Naive B cell (primary cell): Measurements from ENCODE around the gene PRR14. TPM values are rescaled to one million over a fixed set of nuclear protein-coding genes. Genes with fewer than 3 reads are reported as not detected.
"Not testable (repeated sequence)": the region's sequence is repeated elsewhere in the genome, so short reads cannot be mapped to it uniquely, and the experiment has no call there.

ENCODE experiments used
- ATAC-seq, 2 donors: fragments of 150-1000 bp; cut with Tn5 transposase; 2 replicates each; pipeline ENCODE4 v1.10.0; 2021; ENCODE audit warnings: low read depth in 2 of 2, mild to moderate bottlenecking in 2 of 2, moderate library complexity in 2 of 2
- DNase-seq: peaks from one replicate; pipeline ENCODE4 v3.0.0; 2022
- H3K27ac Mint-ChIP-seq, 6 donors: one replicate each; pipeline ENCODE4 v1.8.0; 2020 to 2022; ENCODE audit warnings: mild to moderate bottlenecking in 6 of 6, mixed read lengths in 6 of 6, moderate library complexity in 5 of 6, inconsistent platforms in 2 of 6
- H3K27me3 Mint-ChIP-seq, 3 donors: one replicate each; pipeline ENCODE4 v1.8.0; 2021 to 2022; ENCODE audit warnings: mixed read lengths in 3 of 3, mild to moderate bottlenecking in 1 of 3
- H3K36me3 Mint-ChIP-seq, 2 donors: one replicate each; pipeline ENCODE4 v1.8.0; 2020 to 2022; ENCODE audit warnings: mixed read lengths in 2 of 2, inconsistent platforms in 1 of 2, mild to moderate bottlenecking in 1 of 2
- H3K4me1 Mint-ChIP-seq, 3 donors: one replicate each; pipeline ENCODE4 v1.8.0; 2020 to 2022; ENCODE audit warnings: mixed read lengths in 3 of 3, inconsistent platforms in 1 of 3, mild to moderate bottlenecking in 1 of 3, moderate library complexity in 1 of 3
- H3K4me3 Mint-ChIP-seq, 8 donors: one replicate each; pipeline ENCODE4 v1.8.0; 2020 to 2022; ENCODE audit warnings: mild to moderate bottlenecking in 8 of 8, mixed read lengths in 8 of 8, moderate library complexity in 8 of 8, inconsistent platforms in 2 of 8
- H3K9me3 Mint-ChIP-seq, 7 donors: one replicate each; pipeline ENCODE4 v1.8.0; 2020 to 2022; ENCODE audit warnings: mixed read lengths in 7 of 7, mild to moderate bottlenecking in 5 of 7, inconsistent platforms in 2 of 7, moderate library complexity in 1 of 7
- polyA plus RNA-seq, 6 donors: library from polyadenylated mRNA; unstranded; fragments of 300-500 nt; fragmentation: Illumina TruSeq; gene quantifications; one replicate each; pipeline ENCODE4 v1.2.3, GENCODE V29; 2021; ENCODE audit warnings: low read depth in 6 of 6

The PRR14 gene
- polyA plus RNA-seq, 6 donors from 2014 or later = 11.6 to 40.9 (median 17.8) TPM

- ATAC-seq (peak; percentile 87 to 88), DNase-seq (no peak)
- Mint-ChIP-seq H3K9me3 (no peaks in the 10 kb centered on the region), H3K4me1 (peaks cover 32 to 35% (median 34%) of the 10 kb centered on the region in 3 donors), H3K27me3 (no peaks in the 10 kb centered on the region), H3K36me3 (no peaks in the 10 kb centered on the region), H3K4me3 (peak overlapping the region; percentile 92 to 99 (median 98)), H3K27ac (peak overlapping the region; percentile 99 to 100 (median 100))
Measured at GRCh38 chr16:30697264-30698138, 46.7 kb downstream of the PRR14 start.

GRCh38 chr16:30698139-30698815 is 47.5 kb downstream of the PRR14 start:
- peak; percentile 72 for ATAC-seq
- H3K4me1 Mint-ChIP-seq = peaks cover 29 to 34% (median 33%) of the 10 kb centered on the region in 3 donors

DNA sequence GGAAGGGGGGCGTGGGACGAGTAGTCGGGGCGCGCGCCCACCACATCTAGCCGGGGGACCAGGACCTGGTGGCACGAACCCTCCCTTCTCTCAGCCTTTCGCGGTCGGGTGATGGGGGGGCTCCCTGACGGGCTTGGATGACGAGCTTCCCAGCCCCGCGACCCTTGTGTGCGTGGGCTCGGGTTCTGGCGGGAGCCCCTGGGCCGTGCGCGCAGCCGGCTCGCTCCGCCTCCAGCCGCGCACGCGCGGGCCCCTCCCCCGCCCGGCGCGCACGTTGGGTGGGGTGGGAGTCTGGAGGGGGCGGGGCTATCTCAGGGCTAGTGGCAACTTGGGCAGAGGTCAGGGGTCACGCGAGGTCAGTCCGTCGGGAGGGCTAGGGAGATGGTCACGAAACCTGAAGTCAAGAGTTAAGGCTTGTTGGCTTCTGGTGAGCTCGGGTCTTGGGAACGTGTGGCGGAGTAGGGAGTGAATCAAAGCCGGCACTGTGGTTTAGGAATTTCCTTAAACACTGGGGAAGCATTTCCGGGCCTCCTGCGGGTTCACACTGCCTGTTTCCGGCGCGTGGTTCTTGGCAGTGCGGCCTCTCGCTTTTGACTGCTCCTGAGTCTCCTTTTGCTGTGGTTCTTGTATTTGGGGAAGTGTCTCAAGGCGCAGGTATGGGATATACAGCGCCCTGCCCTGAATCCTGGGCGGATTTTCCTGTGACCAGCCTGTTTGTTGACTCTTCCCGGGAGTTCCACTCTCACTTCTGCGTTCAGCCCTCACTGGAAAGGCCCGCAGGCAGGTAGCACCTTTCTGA is 48.3 kb downstream of the PRR14 start, which contains the start of gene SRCAP:
SRCAP (plus strand) TSS at position 356 of the 799 bp plus-strand sequence. CDS start 1,654 bp downstream, outside the sequence.
- Mint-ChIP-seq H3K27ac (peak within 1 kb of the TSS; percentile 99 to 100 (median 100)), H3K27me3 (no peaks in the 10 kb centered on the region), H3K4me1 (peaks cover 24 to 29% (median 25%) of the 10 kb centered on the region in 3 donors), H3K36me3 (no peaks in the 10 kb centered on the region), H3K9me3 (no peaks in the 10 kb centered on the region), H3K4me3 (peak within 1 kb of the TSS; percentile 92 to 99 (median 98))
- ATAC-seq = peak; percentile 11 to 15
- DNase-seq = peak; percentile 68

More at GRCh38 chr16:30698139-30698815, 47.5 kb downstream of the PRR14 start:
- peak overlapping the region; percentile 92 to 99 (median 98) for H3K4me3 Mint-ChIP-seq
- H3K27me3 Mint-ChIP-seq = no peaks in the 10 kb centered on the region
- H3K27ac Mint-ChIP-seq = peak overlapping the region; percentile 99 to 100 (median 100)
- no peaks in the 10 kb centered on the region for H3K9me3 Mint-ChIP-seq
- DNase-seq = peak; percentile 100
- no peaks in the 10 kb centered on the region for H3K36me3 Mint-ChIP-seq

DNA sequence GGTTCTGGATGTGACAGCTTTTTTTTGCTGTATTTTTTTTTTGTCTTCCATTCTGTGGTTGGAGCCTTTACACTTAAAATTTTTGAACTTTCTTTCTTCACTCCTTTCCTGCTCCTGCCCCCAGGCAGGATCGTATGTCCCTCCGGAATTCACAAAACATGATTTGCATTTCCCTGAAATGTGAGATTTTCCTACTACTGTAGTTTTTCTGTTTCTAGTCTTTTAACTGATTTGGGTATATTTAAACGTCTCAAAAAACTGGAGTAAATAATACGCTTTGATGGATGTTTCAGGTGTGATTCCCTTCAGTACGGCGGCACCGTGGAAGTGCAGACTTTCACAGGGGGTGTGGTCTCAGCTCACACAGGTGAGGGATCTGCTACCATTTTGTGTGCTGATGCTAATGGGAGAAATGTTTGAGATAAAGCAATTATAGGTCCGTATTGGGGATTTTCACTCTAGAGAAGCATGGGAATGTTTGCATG is 48.9 kb downstream of the PRR14 start:
- DNase-seq (no peak), ATAC-seq (no peak)
- H3K9me3 Mint-ChIP-seq = no peaks in the 10 kb centered on the region
- H3K4me1 Mint-ChIP-seq = peaks cover 24 to 28% (median 25%) of the 10 kb centered on the region in 3 donors
- no peaks in the 10 kb centered on the region for H3K27me3 Mint-ChIP-seq
- H3K27ac Mint-ChIP-seq = peak overlapping the region; percentile 97 to 100 (median 98)
- H3K36me3 Mint-ChIP-seq = no peaks in the 10 kb centered on the region
- H3K4me3 Mint-ChIP-seq = peak overlapping the region; percentile 92 to 99 (median 98)

DNA sequence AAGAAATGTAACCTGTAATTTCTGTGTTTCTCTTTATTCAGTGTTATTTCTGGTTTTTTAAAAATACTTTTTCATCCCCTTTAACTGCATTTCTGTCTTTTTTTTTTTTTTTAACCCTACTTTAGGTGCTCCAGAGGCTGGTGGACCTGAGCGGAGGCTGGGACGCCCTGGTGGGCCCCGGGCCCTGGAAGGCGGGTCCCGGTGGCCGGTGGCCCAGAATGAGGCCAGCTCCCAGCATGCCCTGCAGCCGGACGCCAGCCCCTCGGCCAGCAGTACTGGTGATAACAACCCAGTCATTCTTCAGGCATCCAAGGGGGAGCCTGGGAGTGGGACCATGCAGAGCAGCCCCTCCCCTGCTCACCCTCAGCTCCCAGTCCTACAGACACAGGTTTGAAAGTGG is 49.7 kb downstream of the PRR14 start:
- H3K27ac Mint-ChIP-seq = peak overlapping the region in 1 of 6 donors; percentile 100
- DNase-seq (no peak), ATAC-seq (no peak)
- H3K9me3 Mint-ChIP-seq = no peaks in the 10 kb centered on the region
- H3K4me3 Mint-ChIP-seq = peak overlapping the region in 1 of 8 donors; percentile 92
- no peaks in the 10 kb centered on the region for H3K27me3 Mint-ChIP-seq
- H3K36me3 Mint-ChIP-seq = no peaks in the 10 kb centered on the region
- peaks cover 24 to 28% (median 25%) of the 10 kb centered on the region in 3 donors for H3K4me1 Mint-ChIP-seq

GRCh38 chr16:30700971-30701370 is 50.2 kb downstream of the PRR14 start:
- Mint-ChIP-seq H3K4me1 (peaks cover 24 to 28% (median 25%) of the 10 kb centered on the region in 3 donors), H3K27ac (peak overlapping the region in 1 of 6 donors; percentile 100), H3K36me3 (no peaks in the 10 kb centered on the region), H3K27me3 (no peaks in the 10 kb centered on the region), H3K4me3 (peak overlapping the region in 2 of 8 donors; percentile 9 to 78), H3K9me3 (no peaks in the 10 kb centered on the region)
- ATAC-seq (no peak), DNase-seq (no peak)

- not testable (repeated sequence) for H3K9me3 Mint-ChIP-seq, ATAC-seq, H3K27me3 Mint-ChIP-seq, DNase-seq, H3K36me3 Mint-ChIP-seq
- Mint-ChIP-seq H3K4me3 (peak overlapping the region in 1 of 8 donors; percentile 43), H3K27ac (peak overlapping the region in 1 of 6 donors; percentile 34), H3K4me1 (peaks cover 15 to 18% (median 16%) of the 10 kb centered on the region in 3 donors)
Measured at GRCh38 chr16:30703071-30703470, 52.3 kb downstream of the PRR14 start.

- Mint-ChIP-seq H3K27me3 (no peaks in the 10 kb centered on the region), H3K4me3 (no peak overlapping the region), H3K9me3 (no peaks in the 10 kb centered on the region), H3K27ac (no peak overlapping the region), H3K36me3 (peaks cover 9 to 10% of the 10 kb centered on the region in 2 donors), H3K4me1 (peaks cover 13 to 16% (median 14%) of the 10 kb centered on the region in 3 donors)
- no peak for ATAC-seq
- DNase-seq = no peak
Measured at GRCh38 chr16:30703971-30704370, 53.2 kb downstream of the PRR14 start.

Other genes starting within 250 kb of the PRR14 start
- 1 to 10 TPM in 5 of 6 donors, not detected in 1; 1.7 to 5.0 (median 2.3) TPM for gene ZNF771, start 243.4 kb upstream of the PRR14 start, polyA plus RNA-seq
- gene DCTPP1, start 220.9 kb upstream of the PRR14 start, polyA plus RNA-seq = 100 to 1,000 TPM; 101 to 145 (median 123) TPM
- 10 to 100 TPM; 45.7 to 86.2 (median 73.6) TPM for gene SEPHS2, start 205.1 kb upstream of the PRR14 start, polyA plus RNA-seq
- 10 to 100 TPM; 21.3 to 36.8 (median 25.6) TPM for gene ITGAL, start 178.2 kb upstream of the PRR14 start, polyA plus RNA-seq
- 10 to 100 TPM in 1 of 6 donors, 1 to 10 TPM in 4, under 1 TPM in 1; 0.40 to 10.1 (median 6.3) TPM for gene ZNF768, start 124.4 kb upstream of the PRR14 start, polyA plus RNA-seq
- gene ZNF747, start 116.1 kb upstream of the PRR14 start, polyA plus RNA-seq = 10 to 100 TPM; 12.0 to 18.3 (median 15.1) TPM
- gene ZNF764, start 92.6 kb upstream of the PRR14 start, polyA plus RNA-seq = 1 to 10 TPM in 5 of 6 donors, not detected in 1; 2.3 to 6.8 (median 4.7) TPM
- 10 to 100 TPM; 28.0 to 41.5 (median 36.1) TPM for gene ZNF688, start 79.2 kb upstream of the PRR14 start, polyA plus RNA-seq
- gene ZNF785, start 65.3 kb upstream of the PRR14 start, polyA plus RNA-seq = 1 to 10 TPM; 1.4 to 4.4 (median 2.9) TPM
- gene ZNF689, start 40.6 kb upstream of the PRR14 start, polyA plus RNA-seq = 10 to 100 TPM in 4 of 6 donors, 1 to 10 TPM in 2; 6.1 to 12.8 (median 10.5) TPM
- 1 to 10 TPM in 5 of 6 donors, under 1 TPM in 1; 0.88 to 9.0 (median 4.2) TPM for gene FBRS, start 7.5 kb downstream of the PRR14 start, polyA plus RNA-seq
- gene SRCAP, start 48.2 kb downstream of the PRR14 start, polyA plus RNA-seq = 10 to 100 TPM in 5 of 6 donors, not detected in 1; 11.9 to 41.5 (median 14.8) TPM
- gene PHKG2, start 97.5 kb downstream of the PRR14 start, polyA plus RNA-seq = 10 to 100 TPM; 24.7 to 43.9 (median 29.8) TPM
- under 1 TPM; 0.16 to 0.88 (median 0.62) TPM for gene CFAP119, start 111.1 kb downstream of the PRR14 start, polyA plus RNA-seq
- 10 to 100 TPM; 15.0 to 51.6 (median 28.8) TPM for gene RNF40, start 111.4 kb downstream of the PRR14 start, polyA plus RNA-seq
- gene ZNF629, start 136.2 kb downstream of the PRR14 start, polyA plus RNA-seq = 1 to 10 TPM in 1 of 6 donors, under 1 TPM in 4, not detected in 1; 0.23 to 1.4 (median 0.45) TPM
- gene BCL7C, start 243.1 kb downstream of the PRR14 start, polyA plus RNA-seq = 10 to 100 TPM; 29.4 to 40.3 (median 33.1) TPM
- under 1 TPM in 3 of 6 donors, not detected in 3; 0.40 to 0.67 (median 0.47) TPM for gene CTF1, start 245.7 kb downstream of the PRR14 start, polyA plus RNA-seq